Epidermal melanocyte (primary cell): Measurements from ENCODE around the gene ARL15.
"Not testable (repeated sequence)": the region's sequence is repeated elsewhere in the genome, so short reads cannot be mapped to it uniquely, and the experiment has no call there.

Experiments
- DNase-seq: peaks from one replicate; pipeline ENCODE4 v3.0.0; 2011; ENCODE audit warnings: low spot score; ENCODE audit not compliant: insufficient read length

The ARL15 gene

DNA sequence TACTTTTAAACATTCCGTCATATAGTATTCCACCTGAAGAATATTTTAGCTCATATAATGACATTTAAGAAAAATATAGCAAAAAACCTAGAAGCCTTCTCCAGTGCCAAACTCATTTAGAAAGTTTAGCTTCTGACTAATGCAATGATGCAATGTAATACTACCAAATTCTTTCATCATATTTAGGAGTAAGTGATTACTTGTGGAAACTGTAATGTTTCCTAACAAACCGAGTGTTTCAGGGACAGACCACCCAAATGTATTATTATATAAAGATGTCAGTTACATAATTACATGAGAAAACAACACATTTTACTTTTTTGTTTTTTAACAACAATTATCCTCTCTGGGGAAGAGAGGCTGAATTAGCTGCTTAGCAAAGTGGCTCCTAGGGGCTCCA is 316.2 kb downstream of the ARL15 start:
- DNase-seq: no peak

DNA sequence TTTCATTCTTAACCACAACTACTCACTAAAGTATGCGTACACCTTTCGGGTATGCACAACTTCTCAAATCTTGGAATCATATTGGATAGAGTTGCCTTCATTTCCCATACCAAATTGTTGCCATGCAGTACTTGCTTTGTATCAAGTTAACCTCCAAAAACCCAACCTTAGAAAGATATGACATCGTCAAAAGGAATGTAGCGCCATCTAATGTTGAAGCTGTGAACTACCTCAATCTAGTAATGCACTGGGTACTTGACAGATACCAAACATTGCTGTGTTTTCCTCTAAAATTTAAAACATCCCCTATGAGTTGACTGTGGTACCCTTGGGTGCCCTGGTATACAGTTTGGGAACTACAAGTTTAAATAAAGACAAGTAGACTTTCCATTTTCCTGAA is 318.4 kb downstream of the ARL15 start:
- no peak for DNase-seq

DNA sequence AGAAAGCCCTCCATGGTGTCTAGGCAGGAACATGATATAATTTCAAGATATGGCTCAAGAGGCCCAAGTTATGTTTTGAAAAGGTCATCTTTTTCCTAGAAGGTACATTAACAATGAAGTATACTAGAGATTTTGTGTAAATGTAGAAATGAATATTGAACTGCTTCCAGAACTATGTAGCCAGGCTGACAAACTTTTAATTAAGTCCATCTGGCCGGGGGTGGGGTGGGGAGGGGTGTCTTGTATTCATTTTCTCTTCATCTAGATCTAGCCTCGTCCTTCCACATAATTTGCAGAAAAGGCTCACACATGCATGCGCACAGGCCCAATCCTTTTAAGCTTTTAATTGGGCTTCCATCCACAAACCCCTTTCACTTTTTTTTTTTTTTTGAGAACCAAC is 323.3 kb downstream of the ARL15 start:
- DNase-seq: no peak

DNA sequence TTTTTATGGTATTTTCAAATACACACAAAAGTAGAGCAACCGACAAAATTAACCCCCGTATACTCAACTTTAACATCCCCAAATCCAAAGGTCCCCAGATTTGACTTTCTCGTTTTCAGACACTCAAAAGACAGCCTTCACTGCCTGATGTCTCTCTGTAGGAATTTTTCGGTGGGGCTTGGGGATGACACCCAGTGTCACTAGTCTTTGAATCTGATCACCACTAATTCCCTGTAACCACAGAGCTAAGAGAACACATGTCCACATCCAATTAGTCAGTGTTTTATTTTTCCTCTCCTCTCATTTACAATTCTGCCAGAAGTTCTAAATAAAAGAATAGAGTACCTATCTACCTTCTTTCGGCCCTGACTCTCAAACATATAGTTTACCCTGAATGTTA is 324.6 kb downstream of the ARL15 start:
- no peak for DNase-seq

DNA sequence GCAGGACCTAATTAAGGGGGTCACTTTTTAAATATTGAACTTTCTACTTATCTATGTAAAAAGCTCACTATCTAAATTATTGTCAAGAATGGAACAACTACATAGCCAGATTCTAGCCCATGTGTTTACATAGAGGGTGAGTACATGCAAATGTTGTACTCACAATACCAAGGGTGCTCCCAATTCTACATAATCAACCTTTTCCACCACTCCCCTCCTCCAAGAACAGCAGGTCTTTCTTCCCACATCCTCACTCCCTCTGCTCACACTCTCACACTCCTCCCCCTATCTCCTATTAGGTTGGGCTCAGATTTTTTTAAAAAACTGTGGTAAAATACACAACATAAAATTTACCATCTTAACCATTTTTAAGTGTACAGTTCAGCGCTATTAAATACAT is 325.4 kb downstream of the ARL15 start:
- no peak for DNase-seq

DNA sequence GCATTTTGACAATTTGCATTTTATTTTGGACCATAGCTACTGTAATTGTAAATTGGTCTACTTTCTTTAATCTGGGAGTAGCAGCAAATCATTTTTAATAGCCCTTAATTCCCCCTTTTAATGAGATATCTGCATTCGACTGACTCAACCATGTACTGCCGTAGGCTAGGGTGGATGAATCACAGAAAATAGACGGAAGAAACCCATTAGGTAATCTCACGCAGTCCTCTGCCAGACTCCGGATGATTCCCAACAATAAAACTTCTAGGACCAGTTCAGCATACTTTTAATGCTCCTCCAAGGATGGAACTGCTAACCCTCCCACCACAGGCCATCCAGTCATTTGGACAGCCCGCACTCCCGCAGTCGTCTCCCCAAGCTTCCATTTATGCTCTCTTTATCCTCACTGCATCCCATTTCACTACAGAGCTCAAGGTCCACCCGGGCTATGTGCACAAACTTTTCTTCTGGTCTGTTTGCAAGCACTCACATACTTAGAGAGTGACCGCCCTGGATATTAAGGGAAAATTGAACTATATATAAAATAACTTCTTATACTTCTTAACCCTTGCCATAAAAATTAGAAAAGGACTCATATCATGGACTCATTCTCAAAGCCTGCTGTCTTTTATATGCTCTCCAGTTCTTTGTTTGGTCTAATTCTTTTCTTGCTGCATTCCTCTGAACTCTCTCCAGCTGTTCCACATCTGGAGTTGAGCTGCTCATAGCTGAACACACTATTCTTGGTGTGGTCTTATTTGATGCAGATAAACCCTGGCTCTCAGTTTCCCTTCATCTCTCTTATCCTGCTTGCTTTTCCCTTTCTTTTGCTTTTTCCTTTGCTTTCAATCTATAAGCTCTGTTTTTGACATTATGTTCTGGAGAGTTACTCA is 326.6 kb downstream of the ARL15 start:
- DNase-seq: no peak

DNA sequence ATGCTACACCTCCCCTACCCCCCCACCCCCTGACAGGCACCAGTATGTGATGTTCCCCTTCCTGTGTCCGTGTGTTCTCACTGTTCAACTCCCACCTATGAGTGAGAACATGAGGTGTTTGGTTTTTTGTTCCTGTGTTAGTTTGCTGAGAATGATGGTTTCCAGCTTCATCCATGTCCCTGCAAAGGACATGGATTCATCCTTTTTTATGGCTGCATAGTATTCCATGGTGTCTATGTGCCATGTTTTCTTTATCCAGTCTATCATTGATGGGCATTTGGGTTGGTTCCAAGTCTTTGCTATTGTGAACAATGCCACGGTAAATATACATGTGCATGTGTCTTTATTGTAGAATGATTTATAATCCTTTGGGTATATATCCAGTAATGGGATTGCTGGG is 328.1 kb downstream of the ARL15 start:
- not testable (repeated sequence) for DNase-seq

DNA sequence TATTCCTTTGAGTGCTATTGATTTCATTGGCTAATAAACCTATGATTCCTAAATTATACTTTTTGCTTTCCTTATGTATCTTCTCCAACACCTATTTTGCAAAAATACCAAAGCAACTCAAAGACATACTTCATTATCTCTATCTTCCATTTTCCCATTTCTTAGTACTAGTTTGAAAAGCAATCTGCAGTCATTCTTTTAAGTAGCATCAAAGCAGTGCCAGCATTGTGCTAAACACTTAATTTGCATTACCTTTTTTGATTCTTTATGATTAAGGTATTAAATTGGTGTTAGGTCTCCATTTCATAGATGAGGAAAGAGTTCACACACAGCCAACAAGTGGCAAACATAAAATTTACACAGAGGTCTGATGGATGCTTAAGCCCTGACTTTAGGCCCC is 330.3 kb downstream of the ARL15 start:
- no peak for DNase-seq

DNA sequence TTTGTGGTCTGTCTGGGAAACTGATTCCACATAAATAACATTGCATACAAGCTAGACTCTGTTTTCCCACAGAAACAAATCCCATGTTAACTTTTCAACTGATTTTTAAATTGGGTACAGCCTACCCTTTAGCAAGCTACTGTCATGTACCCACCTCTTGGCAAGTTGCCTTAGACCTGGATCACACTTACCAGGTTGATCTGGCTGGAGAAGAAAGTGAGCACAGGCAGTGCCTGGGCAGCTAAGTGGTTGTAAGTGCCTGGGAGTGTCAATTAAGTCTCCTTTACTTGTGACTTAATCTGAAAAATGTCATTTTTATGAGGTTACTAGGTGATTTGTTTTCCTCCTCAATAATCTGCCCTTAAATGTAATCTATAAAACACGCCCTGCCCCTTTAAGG is 336.4 kb downstream of the ARL15 start:
- DNase-seq: no peak

DNA sequence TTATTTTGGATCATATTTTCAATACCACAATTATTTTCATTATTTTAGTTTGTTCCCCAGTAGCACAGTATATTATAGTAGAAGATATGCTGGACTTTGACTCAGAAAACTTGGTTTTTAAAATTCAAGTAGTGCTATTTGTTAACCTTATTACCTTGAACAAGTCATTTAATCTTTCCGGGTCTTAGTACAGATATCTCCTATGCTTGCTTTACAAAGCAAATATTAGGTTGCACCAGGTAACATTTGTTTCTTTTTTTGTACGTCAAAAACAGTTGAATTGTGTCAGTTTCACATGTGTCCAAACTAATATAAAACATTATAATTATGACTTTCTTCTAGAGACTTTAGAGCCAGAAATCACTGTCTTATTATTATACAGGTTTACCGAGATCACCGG is 338.1 kb downstream of the ARL15 start:
- DNase-seq: no peak

DNA sequence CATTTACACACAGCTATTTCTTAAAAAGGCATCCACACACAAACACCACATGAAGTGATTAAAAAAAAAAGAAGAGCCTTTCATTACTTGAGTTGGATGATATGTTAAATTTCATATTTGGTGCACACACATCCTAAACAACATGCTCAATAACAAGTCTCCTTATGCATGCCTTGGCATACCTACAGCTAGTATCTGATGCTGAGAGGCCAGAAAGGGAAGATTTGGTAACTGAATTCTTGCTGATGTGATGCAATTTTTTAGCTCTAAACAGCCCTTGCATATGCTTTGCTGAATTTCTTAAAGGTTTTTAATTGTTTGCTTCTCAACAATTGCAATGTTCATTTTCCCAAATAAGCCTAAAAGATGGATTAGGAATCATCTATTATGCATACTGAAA is 338.8 kb downstream of the ARL15 start:
- DNase-seq: no peak

DNA sequence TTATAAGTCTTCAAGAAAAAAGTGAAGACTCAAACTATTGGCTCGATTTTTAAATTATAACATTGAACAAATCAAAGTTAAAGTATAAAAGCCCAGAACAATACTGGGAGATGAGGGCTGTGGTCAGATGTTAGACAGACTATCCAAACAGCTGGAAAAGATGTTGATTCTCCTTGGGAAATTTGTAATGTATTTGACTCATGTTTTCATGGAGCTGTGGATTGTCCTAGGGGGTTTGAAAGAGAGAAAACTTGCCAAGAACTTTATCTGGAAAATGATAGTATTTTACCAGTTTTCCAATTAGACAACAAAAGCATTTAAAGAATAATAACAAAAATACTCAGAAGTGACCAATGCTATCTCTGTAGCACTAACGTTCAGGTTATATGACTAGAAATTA is 339.2 kb downstream of the ARL15 start:
- no peak for DNase-seq

DNA sequence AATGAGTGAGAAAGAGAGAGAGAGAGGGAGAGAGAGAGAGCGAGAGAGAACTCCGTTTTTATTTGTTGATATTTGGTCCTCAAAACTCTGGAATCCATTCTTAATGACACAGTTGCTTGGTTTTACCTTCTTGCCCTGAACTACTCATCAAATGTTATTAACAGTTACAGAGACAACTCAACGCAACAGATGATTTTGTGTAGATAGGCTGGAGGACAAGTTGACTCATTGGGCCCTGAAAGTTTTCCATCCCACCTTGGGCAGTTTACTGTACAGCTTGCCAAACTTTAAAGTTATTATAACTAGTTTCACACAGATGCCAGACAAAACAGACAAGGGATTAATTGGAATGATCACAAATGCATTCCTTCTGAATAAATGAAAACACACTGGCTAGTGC is 339.9 kb downstream of the ARL15 start:
- DNase-seq: no peak

DNA sequence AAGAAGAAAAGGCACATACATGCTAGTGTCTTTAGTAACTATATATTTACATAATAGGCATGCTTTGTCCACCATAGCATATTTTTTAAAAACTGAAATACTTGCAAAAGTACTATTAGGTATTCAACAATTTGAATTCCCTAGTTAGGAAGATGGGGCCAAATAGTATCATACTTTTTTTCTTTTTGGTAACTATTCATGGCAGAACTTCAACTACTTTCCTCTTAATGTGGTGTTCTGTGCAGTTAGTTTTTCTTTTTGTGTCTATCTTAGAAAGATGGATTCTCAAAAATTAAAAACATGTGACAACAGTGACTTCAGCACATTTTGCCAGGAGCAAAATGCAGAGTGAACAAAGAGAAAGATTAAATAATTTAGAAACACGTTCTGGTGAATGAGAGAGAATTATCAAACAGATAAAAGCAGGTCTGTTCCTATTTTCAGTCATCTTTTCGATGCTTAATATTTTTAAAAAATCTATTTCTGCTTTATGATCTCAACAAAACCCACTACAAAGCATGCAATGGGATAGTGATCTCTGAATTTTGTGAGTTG is 341.1 kb downstream of the ARL15 start:
- DNase-seq: no peak

DNA sequence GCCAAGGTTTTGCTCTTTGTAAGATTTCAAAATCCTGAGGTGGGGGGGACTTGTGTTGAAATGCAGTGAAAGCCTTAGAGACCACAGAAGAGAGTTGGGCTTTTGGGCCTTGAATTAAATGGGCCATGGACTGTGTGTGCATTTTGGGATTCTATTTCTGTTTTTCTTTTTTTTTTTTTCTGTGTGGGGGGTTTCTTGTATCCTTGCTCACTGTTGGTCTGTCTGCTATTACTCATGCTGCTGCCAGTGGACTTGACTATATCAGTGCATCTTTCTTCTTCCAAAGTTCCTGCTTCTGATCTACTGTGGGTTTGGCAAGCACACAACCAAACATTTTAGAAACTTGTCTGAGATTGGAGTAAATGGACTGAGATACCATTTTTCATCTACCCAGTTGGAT is 344.9 kb downstream of the ARL15 start:
- no peak for DNase-seq

DNA sequence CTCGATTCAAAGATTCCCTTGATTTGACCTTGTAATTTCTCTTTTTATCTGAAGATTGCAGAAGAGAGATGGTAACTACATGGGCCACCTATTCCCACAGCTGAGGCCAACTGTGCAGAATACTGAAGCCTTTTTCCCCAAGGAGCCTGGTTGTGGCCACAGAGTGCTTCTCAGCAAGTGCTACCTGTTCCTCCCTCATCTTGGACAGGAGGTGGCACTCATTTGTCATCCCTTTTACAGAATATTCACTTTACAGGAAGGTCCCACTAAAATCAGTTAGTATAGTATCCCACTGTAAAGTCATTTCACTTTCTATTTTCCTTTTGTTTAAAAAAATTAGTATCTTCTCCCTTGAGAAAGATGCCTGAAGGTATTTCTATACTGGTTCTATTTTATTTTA is 346.4 kb downstream of the ARL15 start:
- no peak for DNase-seq

DNA sequence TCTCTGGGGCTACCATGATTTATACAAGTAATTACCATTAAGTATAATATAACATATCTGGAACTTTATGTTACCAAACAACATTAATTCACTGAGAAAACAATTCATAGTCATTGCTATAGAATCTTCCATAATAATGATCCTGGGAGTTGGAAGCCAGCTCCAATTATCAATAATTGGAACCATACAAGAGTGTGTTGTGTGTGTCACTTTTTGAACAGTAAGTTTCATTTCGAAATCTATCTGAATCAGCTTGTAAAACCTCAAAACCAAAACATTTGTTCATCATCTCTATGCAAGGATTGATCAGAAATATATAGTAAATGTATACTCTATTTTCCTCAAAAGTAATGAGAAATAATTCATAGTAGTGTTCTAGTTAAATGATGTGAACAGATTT is 348.1 kb downstream of the ARL15 start:
- no peak for DNase-seq

DNA sequence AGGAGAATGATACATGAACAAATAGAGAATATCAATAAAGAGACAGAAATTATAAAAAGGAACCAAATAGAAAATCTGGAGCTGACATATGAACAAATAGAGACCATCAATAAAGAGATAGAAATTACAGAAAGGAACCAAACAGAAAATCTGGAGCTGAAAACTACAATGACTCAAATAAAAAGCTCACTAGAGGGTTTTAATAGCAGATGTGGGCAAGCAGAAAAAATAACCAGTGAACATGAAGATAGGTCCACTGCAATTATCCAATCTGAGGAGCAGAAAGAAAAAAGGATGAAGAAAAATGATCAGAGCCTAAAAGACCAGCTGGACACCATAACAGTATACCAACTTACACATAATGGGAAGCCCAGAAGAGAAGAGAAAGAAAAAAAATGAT is 353.7 kb downstream of the ARL15 start:
- no peak for DNase-seq

DNA sequence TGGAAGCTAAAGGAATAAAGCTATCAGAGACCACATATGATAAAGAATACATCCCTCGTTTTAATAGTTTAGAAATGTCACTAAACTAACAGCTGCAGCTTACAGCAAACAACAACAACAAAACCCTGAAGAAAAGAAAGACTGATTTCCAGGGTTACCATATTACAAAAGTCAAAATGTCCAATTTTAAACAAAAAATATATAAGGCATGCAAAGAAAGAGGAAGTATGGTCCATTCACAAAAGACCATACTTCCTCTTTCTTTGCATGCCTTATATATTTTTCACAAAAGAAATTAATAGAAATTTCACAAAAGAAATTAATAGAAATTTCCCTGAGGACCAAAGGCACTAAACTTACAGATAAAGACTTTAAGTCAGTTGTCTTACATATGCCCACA is 354.2 kb downstream of the ARL15 start:
- no peak for DNase-seq

DNA sequence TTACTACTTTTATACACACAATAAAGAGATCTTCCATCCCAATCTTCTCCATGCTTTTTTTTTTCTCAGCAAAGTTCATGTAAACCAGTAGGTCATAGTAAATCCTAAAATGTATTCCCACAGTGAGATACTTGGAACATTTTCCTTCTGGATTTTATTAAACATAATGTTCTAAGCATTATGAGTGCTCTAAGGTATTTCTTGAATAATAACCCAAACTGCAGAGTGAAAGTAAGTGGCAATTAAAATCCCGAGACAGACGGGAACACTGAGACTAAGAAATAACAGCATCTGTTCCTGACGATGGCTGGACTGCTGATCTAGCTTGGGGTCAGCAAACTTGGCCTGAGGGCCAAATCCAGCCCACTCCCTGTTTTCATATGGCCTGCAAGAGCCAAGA is 359.8 kb downstream of the ARL15 start:
- no peak for DNase-seq

DNA sequence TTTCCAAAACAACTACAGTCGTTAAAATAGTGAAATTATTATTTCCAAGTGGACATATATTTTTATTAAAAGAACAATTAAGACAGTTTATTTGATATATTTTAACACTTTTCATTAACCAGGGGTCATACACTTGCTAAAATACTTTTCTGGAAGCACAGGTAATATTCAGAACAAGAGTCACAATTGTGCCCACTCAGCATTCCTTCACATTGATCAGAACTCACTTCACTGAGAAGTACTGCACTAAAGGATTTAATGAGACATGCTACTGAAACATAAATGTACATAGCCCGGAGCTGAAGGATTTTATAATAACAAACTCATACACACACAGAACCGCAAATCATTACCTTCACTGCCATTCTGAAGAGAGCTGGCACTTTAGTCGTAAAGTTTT is 361.8 kb downstream of the ARL15 start:
- no peak for DNase-seq

DNA sequence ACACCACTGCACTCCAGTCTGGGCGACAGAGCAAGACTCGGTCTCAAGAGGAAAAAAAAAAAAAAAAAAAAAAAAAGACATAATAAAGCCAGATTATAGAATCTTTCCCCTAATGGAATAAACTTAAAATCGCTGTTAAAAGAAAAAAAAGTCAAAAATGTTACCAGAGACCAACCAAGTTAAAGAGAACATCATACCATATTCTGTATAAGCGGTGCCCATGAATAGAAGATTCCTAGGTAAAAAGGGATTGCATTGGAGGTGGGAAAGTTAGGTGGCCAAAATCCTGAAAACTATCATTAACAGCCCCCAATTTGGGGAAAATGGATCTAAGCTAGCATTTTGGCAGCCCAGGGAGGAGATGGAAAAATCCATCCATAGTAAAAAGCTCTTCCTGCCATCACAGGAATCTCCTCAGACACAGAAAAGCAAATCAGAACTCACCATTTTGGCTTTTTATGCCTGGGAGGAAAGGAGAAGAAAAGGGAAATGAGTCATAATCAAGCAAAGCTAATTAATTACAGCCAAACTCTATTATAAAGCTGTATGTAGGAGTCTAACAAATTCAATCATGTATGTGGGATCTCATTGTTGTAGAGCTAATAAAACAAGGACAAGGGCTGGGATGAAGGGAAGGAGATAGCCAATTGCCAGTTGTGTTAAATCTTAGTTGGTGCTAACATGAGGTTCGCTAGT is 363.8 kb downstream of the ARL15 start:
- no peak for DNase-seq

DNA sequence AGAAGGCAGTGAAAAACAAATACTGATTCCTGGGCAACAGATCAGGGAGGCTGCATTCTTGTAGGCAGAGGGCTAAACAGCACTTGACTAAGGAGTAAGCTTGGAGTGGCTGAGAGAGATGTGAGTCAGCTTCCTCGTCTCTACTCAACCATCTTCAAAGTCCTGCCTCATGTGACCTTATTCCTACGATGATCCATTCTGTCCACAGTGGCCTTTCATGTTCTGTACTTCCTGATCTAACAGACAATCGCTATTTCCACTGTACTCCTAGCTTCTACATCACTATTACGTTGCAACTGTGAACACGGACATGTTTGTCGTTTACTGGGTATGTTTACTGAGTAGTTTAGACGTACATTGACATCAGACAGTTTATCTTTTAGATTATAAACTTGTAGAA is 365.4 kb downstream of the ARL15 start:
- DNase-seq: no peak
